Measurements from ENCODE around the gene MDP1.

GRCh38 chr14:24213866-24214662 lies 1.8 kb downstream of the MDP1 start:
- TF ChIP-seq, protein P1, sequence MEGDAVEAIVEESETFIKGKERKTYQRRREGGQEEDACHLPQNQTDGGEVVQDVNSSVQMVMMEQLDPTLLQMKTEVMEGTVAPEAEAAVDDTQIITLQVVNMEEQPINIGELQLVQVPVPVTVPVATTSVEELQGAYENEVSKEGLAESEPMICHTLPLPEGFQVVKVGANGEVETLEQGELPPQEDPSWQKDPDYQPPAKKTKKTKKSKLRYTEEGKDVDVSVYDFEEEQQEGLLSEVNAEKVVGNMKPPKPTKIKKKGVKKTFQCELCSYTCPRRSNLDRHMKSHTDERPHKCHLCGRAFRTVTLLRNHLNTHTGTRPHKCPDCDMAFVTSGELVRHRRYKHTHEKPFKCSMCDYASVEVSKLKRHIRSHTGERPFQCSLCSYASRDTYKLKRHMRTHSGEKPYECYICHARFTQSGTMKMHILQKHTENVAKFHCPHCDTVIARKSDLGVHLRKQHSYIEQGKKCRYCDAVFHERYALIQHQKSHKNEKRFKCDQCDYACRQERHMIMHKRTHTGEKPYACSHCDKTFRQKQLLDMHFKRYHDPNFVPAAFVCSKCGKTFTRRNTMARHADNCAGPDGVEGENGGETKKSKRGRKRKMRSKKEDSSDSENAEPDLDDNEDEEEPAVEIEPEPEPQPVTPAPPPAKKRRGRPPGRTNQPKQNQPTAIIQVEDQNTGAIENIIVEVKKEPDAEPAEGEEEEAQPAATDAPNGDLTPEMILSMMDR (IDR thresholded peaks at IDR 0.05), result no peak
- TF ChIP-seq POLR2A (IDR thresholded peaks at IDR 0.05), result no peak

Data from esophagus squamous epithelium (tissue), 4 donors.